Stimulated activated CD8-positive, alpha-beta memory T cell treated with anti-CD3 and anti-CD28 coated beads, Interleukin-7, amount 100 ng/mL, for 4 hours (primary cell): ENCODE data around the gene ATF2.

Experiments used
- DNase-seq, 2 donors: peaks; one replicate each; pipeline ENCODE4 v3.0.0-alpha.2; 2020; ENCODE audit warnings: low read depth in 2 of 2

Gene ATF2

DNA sequence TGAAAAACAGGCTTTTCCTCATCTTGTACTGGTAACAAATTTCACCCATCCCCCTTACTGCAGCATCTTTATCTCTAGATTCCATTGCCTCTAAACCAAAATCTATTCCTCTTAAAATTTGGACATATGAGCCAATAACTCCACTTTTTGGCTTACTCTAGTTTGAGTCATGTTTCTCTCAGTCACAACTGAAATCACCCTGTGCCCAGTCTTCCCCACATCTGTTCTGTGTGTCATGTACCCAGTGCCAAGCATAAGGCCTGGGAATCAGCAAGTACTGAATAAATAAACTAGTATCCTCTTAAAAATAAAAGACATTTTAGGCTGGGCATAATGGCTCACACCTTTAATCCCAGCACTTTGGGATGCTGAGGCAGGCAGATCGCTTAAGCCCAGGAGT, 142.1 kb downstream of the ATF2 start:
- DNase-seq = no peak

DNA sequence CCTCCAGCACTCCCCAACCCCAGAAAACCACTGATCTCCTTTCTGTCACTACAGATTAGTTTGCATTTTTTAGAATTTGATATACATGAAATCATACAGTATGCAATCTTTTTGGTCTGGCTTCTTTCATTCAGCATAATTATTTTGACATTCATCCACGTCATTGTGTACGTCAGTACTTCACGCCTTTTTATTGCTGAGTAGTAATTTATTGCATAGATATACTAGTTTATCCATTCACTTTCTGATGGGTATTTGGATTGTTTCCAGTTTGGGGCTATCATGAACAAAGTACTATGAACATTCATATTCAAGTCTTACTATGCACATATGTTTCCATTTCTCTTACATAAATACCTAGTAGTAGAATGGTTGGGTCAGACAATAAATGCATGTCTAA, 142.8 kb downstream of the ATF2 start:
- DNase-seq = no peak

DNA sequence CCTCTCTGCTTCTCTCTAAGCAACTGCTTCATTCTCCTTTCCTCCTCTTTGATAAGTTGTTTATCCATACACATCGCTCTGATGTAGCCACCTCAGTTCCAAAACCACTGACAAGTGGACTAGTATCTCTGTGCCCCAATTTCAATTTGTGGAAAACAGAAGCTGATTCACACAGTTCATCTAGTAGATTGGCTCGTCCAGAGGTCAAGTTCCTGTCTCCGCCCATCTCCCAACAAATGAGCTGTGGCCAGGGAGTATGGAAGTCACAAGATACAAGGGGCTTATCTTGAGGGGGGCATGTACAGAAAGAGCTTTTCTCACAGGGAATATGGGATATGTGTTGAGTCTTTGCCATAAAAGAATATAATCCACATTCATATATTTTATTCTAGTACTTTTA, 145.1 kb downstream of the ATF2 start:
- no peak for DNase-seq
